Kidney (tissue), 14 donors: ENCODE data around the gene CALML3. TPM values are rescaled to one million over a fixed set of nuclear protein-coding genes. Genes with fewer than 3 reads are reported as not detected.

Source experiments
- DNase-seq, 5 donors: peaks; one replicate each; pipeline ENCODE4 v3.0.0-alpha.2; 2013 to 2020
- FAIRE-seq: peaks from 2 replicates; lab custom pipeline; 2012; peaks lifted over from hg19 to GRCh38; lab: Jason Lieb, UNC
- H3K27ac ChIP-seq, 2 donors: one replicate each; pipeline ENCODE4 v1.7.0; 2013; ENCODE audit warnings: low read depth in 2 of 2, low read length in 2 of 2, inconsistent platforms in 1 of 2
- H3K27me3 ChIP-seq: one replicate; pipeline ENCODE4 v1.7.1; 2013; ENCODE audit warnings: low read length, inconsistent platforms; ENCODE audit not compliant: control insufficient read depth, insufficient read depth
- H3K36me3 ChIP-seq, 3 donors: one replicate each; pipeline versions ENCODE4 v1.7.0 to v1.7.1; 2013; ENCODE audit warnings: low read length in 3 of 3, control low read depth in 1 of 3, inconsistent platforms in 1 of 3; ENCODE audit not compliant: insufficient read depth in 3 of 3, control insufficient read depth in 2 of 3
- H3K4me1 ChIP-seq, 3 donors: one replicate each; pipeline versions ENCODE4 v1.7.0 to v1.7.1; 2013; ENCODE audit warnings: low read length in 3 of 3, inconsistent platforms in 1 of 3, low read depth in 1 of 3; ENCODE audit not compliant: control insufficient read depth in 2 of 3, insufficient read depth in 2 of 3
- H3K4me3 ChIP-seq, 3 donors: one replicate each; pipeline versions ENCODE4 v1.7.0 to v1.8.1; 2013; ENCODE audit warnings: low read length in 3 of 3, control low read depth in 1 of 3, inconsistent platforms in 1 of 3
- H3K9ac ChIP-seq, 3 donors: one replicate each; pipeline versions ENCODE4 v1.7.0 to v1.7.1; 2013; ENCODE audit warnings: low read length in 3 of 3, control low read depth in 1 of 3, inconsistent platforms in 1 of 3
- H3K9me3 ChIP-seq, 3 donors: one replicate each; pipeline versions ENCODE4 v1.7.0 to v1.7.1; 2013; ENCODE audit warnings: low read length in 3 of 3, control low read depth in 1 of 3, inconsistent platforms in 1 of 3; ENCODE audit not compliant: control insufficient read depth in 2 of 3, insufficient read depth in 1 of 3
- CTCF ChIP-seq: IDR thresholded peaks from 3 replicates; pipeline ENCODE4 v1.5.1; 2012; ENCODE audit warnings: mild to moderate bottlenecking, moderate library complexity, borderline replicate concordance; ENCODE audit not compliant: insufficient read depth; ENCODE audit errors: extremely low read depth
- intact Hi-C: fragments of 100-400 bp; cut with DNase I; formaldehyde crosslinking; loops from one replicate; pipeline ENCODE4 v1.11.1; 2022
- polyA plus RNA-seq: library from polyadenylated mRNA; stranded (reverse); fragments of 350-450 nt; fragmentation: Illumina TruSeq; extraction: RNeasy Lipid Tissue Mini Kit (QIAGEN cat#74804); gene quantifications from one replicate; pipeline ENCODE4 v1.2.3, GENCODE V29; 2014; ENCODE audit warnings: low read depth, low replicate concordance; ENCODE audit not compliant: insufficient read depth
- total RNA-seq: library from RNA; stranded (reverse); fragmentation: NEBNext Ultra II Directional; extraction: Animal tissue kit (Norgen Biotek cat#: 25700); gene quantifications from one replicate; pipeline ENCODE4 v1.2.1, GENCODE V29; 2021
- donor health status: control.
- donor health status: control.
- donor health status: control.
- donor health status: control.
- donor health status: control.
- donor health status: DM: yes; HTN: yes; CAD: no.
- donor health status: Normal renal cell carcinoma (clear cell type).

The CALML3 gene
- total and polyA plus RNA-seq, 2 donors from 2014 or later: 15.9 TPM; not detected in 1

GRCh38 chr10:5486853-5487235 lies 37.9 kb upstream of the CALML3 start:
- FAIRE-seq (no peak), DNase-seq (peak in 1 of 5 donors; percentile 29)
- Histone ChIP-seq H3K9ac (no peak overlapping the region), H3K9me3 (peaks cover 0 to 3% (median 0%) of the 10 kb centered on the region in 3 donors), H3K27me3 (no peaks in the 10 kb centered on the region), H3K36me3 (no peaks in the 10 kb centered on the region), H3K27ac (no peak overlapping the region), H3K4me1 (no peaks in the 10 kb centered on the region), H3K4me3 (no peak overlapping the region)
- intact Hi-C loops: no loop called here
- TF ChIP-seq CTCF: no peak

DNA sequence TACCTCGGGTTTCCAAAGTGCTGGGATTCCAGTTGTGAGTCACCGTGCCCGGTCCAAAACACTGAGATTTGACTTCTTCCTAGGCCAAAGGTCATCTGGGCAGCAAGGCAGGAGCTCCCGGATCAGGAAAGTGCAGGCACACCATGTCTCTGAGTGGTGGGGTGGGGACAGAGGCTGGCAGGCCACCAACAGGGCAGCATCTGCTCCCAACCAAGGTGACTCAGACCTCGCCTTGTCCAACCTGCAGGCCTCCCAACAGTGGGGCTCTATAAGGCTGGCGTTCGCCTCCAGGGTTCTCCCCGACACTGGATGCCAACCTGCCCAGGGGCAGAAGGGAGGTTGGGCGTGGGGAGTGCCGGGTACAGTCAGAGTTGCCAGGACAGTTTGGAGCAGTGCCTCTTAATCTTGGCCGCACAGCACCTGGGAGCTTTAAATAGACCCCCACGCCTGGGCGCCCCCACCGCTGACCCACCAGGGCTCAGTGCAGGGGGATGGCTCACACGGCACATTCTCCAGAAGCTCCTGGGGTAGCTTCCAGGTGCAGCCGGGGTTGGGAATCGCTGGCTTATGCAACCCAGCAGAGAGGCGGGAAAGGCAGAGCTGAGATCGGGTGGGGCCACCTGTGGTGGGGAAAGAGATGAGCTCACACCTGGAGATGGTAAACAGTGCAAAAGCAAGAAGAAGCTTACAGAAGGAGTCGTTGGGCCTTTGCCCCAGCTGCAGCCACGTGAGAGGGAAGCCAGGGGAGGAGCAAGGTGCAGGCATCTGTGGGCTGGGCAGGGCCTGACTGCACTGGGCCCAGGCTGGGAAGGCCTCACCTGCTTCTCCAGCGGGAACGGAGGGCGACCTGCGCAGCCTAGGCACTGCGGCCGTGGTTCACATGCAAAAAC lies 36.2 kb upstream of the CALML3 start:
- Histone ChIP-seq H3K36me3 (no peaks in the 10 kb centered on the region), H3K27me3 (no peaks in the 10 kb centered on the region), H3K4me1 (no peaks in the 10 kb centered on the region), H3K9ac (no peak overlapping the region), H3K9me3 (peaks cover 0 to 3% (median 0%) of the 10 kb centered on the region in 3 donors), H3K27ac (peak overlapping the region in 1 of 2 donors; percentile 9), H3K4me3 (no peak overlapping the region)
- intact Hi-C loops: no loop called here
- DNase-seq: peak in 3 of 5 donors; percentile 38 to 67 (median 54)
- no peak for TF ChIP-seq CTCF
- no peak for FAIRE-seq

DNA sequence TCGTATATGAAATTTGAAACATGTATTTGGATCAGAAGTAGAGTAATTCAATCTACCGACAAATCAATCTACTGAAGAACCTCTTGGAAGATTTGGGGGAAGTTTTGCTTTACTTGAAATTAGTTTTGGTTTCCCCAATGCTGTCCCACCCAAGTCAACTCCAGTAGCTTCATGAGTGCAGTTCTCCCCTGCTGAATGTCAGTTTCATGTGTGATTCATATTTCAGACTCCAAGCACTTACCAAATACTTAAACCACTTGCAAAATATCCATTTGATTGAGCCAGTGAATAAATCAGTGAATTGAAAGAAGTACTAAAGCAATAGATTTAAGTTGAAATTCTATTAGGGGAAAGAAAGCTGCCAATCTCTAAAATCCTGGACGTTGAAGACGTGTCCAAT lies 34.7 kb upstream of the CALML3 start:
- Histone ChIP-seq H3K27me3 (no peaks in the 10 kb centered on the region), H3K36me3 (no peaks in the 10 kb centered on the region), H3K9ac (no peak overlapping the region), H3K4me3 (no peak overlapping the region), H3K4me1 (no peaks in the 10 kb centered on the region), H3K27ac (no peak overlapping the region), H3K9me3 (no peaks in the 10 kb centered on the region)
- no peak for TF ChIP-seq CTCF
- FAIRE-seq (no peak), DNase-seq (no peak)
- intact Hi-C loops: no loop called here
